ENCODE data around the gene COX8C.

COX8C gene

GRCh38 chr14:93346926-93347721, at the start of gene COX8C:
Gene COX8C (plus strand): TSS chr14:93347182. CDS start chr14:93347269, 87 bp downstream.
- no peak for DNase-seq (ENCODE audit: low read depth)

- DNase-seq (ENCODE audit: low read depth), result no peak
These were observed 47.6 kb upstream of the COX8C start for GRCh38 chr14:93299416-93299815.

GRCh38 chr14:93299866-93300265, 47.1 kb upstream of the COX8C start:
- no peak for DNase-seq (ENCODE audit: low read depth)

- no peak for DNase-seq (ENCODE audit: low read depth)
These were observed 45.0 kb upstream of the COX8C start for GRCh38 chr14:93301821-93302447.

- DNase-seq (ENCODE audit: low read depth), result no peak
These were observed 44.0 kb upstream of the COX8C start for GRCh38 chr14:93302688-93303581.

- DNase-seq (ENCODE audit: low read depth), result no peak
These were observed 43.3 kb upstream of the COX8C start for GRCh38 chr14:93303659-93304058.

- no peak for DNase-seq (ENCODE audit: low read depth)
These were observed 42.2 kb upstream of the COX8C start for GRCh38 chr14:93304771-93305170.

GRCh38 chr14:93305725-93306418, 41.1 kb upstream of the COX8C start:
- no peak for DNase-seq (ENCODE audit: low read depth)

GRCh38 chr14:93306812-93307211, 40.2 kb upstream of the COX8C start:
- no peak for DNase-seq (ENCODE audit: low read depth)

GRCh38 chr14:93308686-93309345, 38.2 kb upstream of the COX8C start:
- DNase-seq (ENCODE audit: low read depth), result no peak

GRCh38 chr14:93309427-93309966, 37.5 kb upstream of the COX8C start:
- no peak for DNase-seq (ENCODE audit: low read depth)

GRCh38 chr14:93311082-93311481, 35.9 kb upstream of the COX8C start:
- DNase-seq (ENCODE audit: low read depth), result no peak

- no peak for DNase-seq (ENCODE audit: low read depth)
These were observed 31.4 kb upstream of the COX8C start for GRCh38 chr14:93315575-93315974.

- no peak for DNase-seq (ENCODE audit: low read depth)
These were observed 30.3 kb upstream of the COX8C start for GRCh38 chr14:93316716-93317115.

GRCh38 chr14:93317210-93317874, 29.6 kb upstream of the COX8C start:
- no peak for DNase-seq (ENCODE audit: low read depth)

- DNase-seq (ENCODE audit: low read depth), result no peak
These were observed 28.8 kb upstream of the COX8C start for GRCh38 chr14:93317875-93318807.

- DNase-seq (ENCODE audit: low read depth), result no peak
These were observed 28.1 kb upstream of the COX8C start for GRCh38 chr14:93318927-93319326.

GRCh38 chr14:93319494-93319893, 27.5 kb upstream of the COX8C start:
- DNase-seq (ENCODE audit: low read depth), result no peak

GRCh38 chr14:93319958-93320357, 27.0 kb upstream of the COX8C start:
- DNase-seq (ENCODE audit: low read depth), result no peak

Data from stimulated activated CD4-positive, alpha-beta T cell treated with anti-CD3 and anti-CD28 coated beads, Interleukin-2, amount 100 ng/mL, for 4 hours (primary cell).